GM19324 (cell line): ENCODE data around the gene FN1.

Source experiments
- ATAC-seq: cut with Tn5 transposase; IDR thresholded peaks from one replicate; pipeline ENCODE4 v1.9.1; 2021; ENCODE audit warnings: mild to moderate bottlenecking, moderate library complexity; ENCODE audit not compliant: unreplicated experiment, low FRiP score

Gene FN1

GRCh38 chr2:215435870-215436704 is at the start of gene FN1:
Gene FN1, minus strand, starts transcription at chr2:215436068. Its CDS starts 266 bp downstream, at chr2:215435802.
- ATAC-seq: peak; percentile 78

- no peak for ATAC-seq
Observed at GRCh38 chr2:215485032-215485431, 49.2 kb upstream of the FN1 start.

DNA sequence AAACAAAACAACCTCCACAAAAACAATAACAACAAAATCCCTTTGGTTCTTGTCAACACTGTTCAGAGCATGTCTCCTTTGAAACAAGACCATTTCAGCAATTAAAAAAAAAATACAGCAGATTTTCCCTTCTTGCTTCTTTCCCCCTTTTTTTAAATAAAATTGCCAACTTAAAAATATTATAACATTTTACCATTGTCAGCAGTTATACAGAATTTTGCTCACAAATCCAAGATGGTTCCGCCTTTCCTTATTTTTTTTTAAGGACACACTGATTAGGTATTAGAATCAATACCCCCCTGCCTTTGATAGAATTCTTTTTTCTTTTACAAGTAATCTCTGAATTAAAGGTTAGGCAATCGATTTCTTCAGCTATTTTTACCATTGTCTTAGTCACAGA is 48.7 kb upstream of the FN1 start:
- no peak for ATAC-seq

DNA sequence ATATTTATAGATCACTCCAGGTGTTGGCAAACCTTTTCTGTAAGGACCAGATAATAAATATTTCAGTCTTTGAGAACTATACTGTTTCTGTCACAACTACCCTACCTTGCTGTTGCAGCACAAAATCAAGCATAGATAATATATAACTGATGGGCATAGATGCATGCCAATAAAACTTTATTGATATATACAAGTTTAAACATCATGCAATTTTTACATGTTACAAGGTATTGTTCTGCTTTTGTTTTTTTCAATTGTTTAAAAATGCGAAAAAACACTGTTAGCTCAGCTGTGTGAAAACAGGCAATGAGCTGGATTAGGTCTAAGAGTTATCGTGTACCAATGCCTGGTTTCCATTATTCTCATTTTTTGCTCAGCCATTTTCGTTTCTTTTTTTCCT is 47.6 kb upstream of the FN1 start:
- no peak for ATAC-seq

DNA sequence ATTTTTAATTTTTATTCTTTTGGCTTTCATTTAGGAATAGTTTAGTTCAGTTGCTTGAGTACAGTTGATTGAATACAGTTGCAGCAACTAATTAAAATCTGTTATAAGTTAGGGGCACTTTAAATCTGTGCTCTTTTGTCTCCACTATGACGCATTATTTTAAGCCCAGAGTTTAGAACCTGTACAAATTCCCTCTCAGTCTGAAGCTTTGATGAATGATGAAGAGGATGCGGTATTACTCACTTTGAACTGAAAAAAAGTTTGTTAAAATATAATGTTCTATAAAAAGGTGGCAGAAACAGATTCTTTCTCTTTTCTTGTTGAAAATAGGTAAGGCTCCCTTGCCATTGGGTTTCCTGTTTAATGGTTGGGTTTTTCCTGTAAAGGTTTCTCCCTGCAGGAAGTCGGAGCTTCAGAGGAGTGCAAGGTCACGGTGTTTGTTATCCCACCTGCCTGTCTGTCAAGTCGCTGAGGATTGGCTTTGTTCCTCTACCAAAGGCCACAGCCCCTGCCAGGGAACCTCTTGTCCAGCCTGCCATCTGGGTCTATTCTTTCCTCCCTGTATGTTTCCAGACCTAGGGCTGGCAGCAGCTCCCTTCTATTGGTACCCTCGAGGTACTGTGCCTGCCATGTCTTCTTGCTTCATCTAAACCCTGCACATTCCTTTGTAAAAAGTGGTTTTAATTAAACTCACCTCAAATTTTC is 43.8 kb upstream of the FN1 start:
- ATAC-seq: no peak

GRCh38 chr2:215479121-215479520 is 43.3 kb upstream of the FN1 start:
- no peak for ATAC-seq

GRCh38 chr2:215476424-215476823 is 40.6 kb upstream of the FN1 start:
- no peak for ATAC-seq

- no peak for ATAC-seq
Observed at GRCh38 chr2:215466097-215466909, 30.4 kb upstream of the FN1 start.

- ATAC-seq: no peak
Observed at GRCh38 chr2:215465256-215465655, 29.4 kb upstream of the FN1 start.

- ATAC-seq: no peak
Observed at GRCh38 chr2:215461836-215462532, 26.1 kb upstream of the FN1 start.

DNA sequence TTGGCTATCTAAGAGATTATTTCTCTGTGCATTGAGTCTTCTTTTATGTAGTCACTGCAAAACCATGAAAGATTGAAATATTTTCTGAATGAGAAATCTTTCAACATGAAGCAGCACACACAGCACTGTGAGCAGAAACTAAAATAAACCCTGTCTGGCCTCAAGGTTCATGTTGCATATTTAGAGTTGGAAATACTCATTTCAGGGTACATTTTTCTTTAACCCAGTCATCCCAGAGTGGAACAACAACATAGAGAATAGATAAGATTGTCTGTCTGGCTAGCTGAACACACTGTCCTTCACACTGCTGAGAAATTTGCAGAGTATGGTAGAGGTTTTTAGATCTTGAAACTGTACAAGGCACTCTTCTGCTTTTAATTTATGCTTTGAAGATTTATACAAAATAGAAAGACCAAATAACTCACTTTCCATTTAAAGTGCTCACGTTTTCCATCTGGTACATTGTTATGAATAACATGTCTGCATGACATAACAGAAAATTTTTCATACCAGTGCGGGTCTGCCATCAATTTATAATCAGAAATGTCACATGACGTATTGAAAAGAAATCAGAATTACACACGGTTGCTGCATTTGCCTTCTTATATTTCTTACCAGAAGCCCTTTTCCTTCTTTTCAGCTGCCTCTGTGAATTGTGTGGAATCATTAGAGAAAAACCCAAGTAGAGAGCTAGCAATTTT is 25.0 kb upstream of the FN1 start:
- no peak for ATAC-seq

DNA sequence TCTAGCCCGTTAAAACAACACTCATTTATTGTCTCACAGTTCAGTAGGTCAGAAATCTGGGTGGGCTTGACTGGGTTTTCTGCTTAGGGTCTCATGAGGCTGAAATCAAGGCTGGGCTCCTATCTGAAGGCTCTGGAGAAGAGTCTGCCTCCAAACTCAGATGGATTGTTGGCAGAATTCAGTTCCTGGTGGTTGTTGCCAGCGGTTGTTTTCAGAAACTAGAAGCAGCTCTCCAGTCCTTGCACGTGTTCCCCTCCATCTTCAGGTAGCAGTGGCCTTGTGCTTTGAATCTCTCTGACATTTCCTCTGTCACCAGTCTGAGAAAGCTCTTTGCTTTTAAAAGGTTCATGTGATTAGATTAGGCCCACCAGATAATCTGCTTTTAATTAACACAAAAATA is 20.1 kb upstream of the FN1 start:
- no peak for ATAC-seq

DNA sequence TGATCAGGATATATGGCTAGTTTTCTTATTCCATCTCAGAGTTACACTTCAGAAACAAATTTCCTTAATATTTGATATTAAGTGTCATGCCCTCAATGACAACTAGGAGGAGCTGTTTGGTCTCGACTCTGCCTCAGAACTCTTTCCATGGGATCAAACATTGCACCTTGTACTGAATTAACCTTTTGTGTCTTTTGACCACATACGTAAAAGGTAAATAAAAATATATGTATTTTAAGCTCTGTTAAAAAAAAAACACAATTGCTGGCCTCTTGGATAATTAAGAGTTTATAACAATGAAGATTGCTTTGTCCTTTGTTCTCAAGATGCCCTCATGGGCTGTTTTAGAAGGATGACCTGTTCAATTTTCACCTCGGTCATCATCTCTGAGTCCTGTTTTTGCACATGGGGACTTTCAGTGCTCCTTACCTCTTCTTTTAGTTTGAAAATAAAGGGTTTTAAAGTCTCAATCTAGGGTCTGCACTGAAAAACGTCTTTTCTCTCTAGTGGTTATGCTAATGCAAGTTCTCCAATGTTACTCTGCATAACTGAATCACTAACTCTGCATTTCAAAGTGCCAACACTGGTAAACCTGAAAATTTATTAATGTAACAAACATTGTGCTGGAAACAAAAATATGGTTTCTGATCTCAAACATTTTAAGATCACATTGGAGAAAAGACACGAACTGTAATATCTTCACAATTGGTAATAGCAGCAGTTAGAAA is 18.8 kb upstream of the FN1 start:
- ATAC-seq: no peak

- ATAC-seq: no peak
Observed at GRCh38 chr2:215452725-215453124, 16.9 kb upstream of the FN1 start.

GRCh38 chr2:215451012-215451756 is 15.3 kb upstream of the FN1 start:
- no peak for ATAC-seq

DNA sequence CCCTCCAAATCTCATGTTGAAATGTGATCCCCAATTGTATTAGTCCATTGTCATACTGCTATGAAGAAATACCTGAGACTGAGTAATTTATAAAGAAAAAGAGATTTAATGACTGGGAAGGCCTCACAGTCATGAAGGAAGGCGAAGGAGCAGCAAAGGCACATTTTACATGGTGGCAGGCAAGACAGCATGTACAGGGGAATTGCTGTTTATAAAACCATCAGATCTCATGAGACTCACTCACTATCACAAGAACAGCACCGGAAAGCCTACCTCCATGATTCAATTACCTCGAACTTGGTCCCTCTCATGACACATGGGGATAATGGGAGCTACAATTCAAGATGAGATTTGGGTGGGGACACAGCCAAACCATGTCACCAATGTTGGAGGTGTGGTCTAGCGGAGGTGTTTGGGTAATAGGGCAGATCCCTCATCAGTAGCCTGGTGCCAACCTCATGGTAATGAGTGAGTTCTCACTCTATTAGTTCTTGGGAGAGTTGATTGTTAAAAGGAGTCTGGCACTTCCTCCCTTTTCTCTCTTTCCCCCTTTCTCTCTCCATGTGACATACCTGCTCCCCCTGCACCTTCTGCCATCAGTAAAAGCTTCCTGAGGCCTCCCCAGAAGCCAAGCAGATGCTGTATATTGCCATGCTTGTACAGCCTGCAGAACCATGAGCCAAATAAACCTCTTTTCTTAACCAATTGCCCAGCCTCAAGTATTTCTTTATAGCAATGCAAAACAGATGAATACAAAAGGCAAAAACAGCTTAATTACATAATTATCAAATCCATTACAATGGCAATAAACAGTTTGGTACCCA is 14.5 kb upstream of the FN1 start:
- ATAC-seq: no peak

- ATAC-seq: no peak
Observed at GRCh38 chr2:215447673-215448081, 11.8 kb upstream of the FN1 start.

GRCh38 chr2:215447056-215447455 is 11.2 kb upstream of the FN1 start:
- no peak for ATAC-seq
